HuH-7.5 (cell line): ENCODE measurements around the gene AKR1C2.
"Not testable (repeated sequence)": the region's sequence is repeated elsewhere in the genome, so short reads cannot be mapped to it uniquely, and the experiment has no call there.

Experiments used
- DNase-seq: peaks from one replicate; pipeline ENCODE4 v3.0.0; 2011; ENCODE audit warnings: low spot score

Gene AKR1C2

DNA sequence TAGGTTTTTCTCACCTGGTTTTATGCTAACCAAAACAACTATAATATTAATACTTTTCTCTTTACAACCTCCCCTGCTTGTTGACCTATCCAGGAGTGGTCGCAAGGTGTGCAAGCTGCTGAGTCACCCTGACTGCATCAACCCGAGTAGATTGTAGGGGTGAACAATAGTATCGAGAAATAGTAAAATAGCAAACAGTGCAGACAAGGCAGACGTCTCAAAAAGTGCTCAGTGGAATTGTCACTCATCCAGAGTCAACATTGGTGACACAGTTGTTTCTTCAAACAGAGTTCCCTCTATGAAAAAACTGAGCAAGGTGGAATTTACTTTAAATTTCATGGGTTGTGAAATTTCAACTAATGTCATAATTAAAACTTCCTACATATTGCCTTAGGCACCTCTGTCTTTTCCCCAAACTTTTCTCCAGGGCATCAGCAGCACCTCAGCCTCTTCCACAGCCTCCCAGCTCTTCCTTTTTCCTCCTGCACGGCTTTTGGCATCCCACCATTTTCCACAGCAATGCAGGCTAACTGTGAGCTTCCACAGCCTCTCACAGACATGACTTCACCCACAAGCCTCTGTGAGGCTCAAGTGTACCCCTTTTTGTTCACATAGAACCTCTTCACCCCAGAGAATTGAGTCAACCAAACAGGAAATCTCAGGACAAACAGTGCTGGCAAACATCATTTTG, 46.6 kb downstream of the AKR1C2 start:
- DNase-seq, result not testable (repeated sequence)

DNA sequence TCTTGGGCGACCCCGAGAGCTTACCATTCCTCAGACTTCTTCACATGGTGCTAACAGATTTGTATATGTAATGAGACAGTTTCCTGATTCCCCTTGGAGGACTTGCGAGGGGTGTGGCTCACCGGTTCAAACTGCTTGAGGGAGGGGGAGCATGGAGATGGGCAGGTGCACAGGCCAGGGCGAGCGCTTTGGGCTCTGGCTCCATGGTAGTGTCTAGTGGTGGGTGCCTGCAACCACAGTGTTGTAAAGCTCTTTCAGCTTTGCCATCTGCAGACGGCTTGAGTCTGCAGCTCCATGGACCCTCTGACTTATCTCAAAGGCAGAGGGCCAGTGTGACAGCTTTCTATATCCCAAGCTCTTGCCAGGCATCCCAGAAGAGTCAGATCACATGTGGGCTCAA, 47.6 kb downstream of the AKR1C2 start:
- DNase-seq, result not testable (repeated sequence)

DNA sequence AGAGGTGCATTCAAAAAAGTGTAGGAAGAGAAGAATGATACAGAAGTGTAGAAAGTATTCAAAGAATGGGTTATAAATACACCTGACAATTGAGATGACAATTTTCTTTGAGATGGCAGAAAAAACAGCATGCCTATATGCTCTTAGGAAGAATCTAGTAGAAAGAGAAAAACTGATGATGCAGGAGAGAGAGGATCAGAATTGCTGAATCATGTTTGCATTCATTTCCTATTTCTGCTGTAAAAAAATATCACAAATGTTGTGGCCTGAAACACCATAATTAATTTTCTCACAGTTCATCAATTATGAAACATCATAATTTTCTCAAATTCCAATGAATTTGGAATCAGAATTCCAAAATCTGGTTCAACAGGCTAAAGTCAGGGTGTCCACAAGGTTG, 50.3 kb downstream of the AKR1C2 start:
- no peak for DNase-seq

DNA sequence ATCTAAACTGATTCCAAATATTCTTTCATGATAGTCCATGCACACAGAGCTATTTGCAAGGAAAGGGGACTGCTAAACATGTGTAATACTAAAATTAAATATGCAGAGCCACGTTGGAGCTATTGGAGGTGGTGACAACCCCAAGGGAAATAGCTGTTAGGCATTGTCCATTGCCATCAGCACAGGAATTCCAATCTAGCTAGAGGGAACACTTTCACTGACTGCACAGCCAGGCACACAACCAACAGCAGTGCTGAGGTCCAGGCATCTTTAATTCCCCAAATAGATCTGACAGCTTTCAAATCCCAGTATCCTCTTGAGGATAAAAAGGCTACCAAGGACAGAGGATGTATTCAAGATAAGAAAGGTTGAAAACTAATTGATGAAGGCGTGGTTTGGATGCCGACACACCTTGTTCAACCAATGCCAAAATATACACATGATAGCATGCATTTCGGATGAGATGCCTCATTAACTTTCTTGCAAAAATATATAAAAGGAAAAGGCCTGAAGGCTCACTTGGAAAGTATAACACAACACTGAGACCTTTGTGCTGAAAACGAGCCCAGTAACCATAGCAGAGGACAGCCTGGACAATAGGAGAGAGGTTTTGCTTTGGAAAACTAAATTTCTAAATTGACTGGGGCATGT, 52.0 kb downstream of the AKR1C2 start:
- not testable (repeated sequence) for DNase-seq

DNA sequence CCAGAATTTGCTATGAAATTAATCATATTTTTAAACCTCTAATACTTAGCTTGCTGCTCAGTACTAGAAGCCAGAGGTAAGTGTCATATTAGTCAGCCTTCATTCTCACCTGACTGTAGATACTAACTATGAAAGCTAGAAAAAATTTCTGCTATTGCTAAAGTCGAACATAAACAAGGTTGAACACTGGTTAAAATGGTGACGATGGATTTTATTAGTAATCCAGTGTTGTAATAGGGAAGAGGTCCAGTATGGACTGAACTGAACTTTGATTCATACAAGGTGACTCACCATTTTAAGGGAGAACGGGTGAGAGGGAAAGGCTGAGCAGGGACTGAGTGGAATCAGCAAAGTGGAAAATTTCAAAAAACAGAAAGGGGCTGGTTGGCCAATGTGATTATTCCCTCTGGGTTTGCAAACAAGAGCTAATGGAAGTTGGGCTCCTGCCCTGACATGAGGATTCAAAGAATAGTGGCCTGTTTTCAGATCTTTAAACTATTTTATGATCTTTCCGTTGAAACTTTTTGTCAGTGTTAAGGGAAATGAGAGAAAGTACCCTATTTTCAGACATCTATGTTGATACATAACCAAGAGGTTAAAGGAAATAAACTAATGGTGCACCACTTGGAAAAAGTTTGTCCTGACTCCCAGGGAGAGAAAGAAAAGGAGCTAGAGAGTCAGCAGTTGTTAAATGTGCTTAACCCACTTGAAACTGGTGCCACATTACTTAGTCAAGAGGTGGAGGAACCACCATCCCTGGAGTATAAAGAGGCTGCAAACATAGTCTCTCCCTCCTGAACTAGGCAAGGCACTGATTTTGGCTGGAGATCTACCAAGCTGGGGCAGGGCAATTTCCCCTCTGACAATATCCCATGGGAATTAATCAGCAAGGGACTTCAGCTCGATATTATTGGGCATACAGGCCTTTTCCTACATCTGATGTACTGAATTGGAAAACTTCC, 55.7 kb downstream of the AKR1C2 start:
- peak; percentile 18 for DNase-seq

DNA sequence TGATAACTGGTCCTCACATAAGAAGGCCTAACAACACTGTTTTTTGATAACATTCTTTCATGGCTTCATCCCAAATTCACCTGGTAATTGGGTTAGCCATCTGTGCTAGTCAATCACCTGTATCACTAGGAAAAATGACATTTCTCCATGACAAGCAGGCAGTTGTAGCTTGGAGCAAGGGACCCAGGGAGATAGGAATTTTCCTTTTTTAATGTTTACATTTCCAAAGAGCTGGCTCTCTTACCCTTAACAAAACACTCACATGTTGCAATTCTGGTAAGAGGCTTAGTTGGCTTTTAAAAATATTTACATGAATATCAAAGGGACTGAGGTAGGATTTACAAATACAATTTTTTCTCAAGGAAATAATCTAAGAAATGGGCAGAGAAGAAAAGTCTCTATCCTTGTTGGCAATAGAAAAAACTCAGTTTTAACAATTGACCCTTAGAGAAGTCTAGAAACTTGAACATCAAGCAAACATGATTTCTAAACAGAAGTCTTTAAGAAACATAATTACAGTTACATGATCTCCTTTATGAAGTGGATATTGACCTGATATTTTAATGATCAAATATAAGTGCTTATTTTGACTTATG, 56.5 kb downstream of the AKR1C2 start:
- DNase-seq, result no peak

DNA sequence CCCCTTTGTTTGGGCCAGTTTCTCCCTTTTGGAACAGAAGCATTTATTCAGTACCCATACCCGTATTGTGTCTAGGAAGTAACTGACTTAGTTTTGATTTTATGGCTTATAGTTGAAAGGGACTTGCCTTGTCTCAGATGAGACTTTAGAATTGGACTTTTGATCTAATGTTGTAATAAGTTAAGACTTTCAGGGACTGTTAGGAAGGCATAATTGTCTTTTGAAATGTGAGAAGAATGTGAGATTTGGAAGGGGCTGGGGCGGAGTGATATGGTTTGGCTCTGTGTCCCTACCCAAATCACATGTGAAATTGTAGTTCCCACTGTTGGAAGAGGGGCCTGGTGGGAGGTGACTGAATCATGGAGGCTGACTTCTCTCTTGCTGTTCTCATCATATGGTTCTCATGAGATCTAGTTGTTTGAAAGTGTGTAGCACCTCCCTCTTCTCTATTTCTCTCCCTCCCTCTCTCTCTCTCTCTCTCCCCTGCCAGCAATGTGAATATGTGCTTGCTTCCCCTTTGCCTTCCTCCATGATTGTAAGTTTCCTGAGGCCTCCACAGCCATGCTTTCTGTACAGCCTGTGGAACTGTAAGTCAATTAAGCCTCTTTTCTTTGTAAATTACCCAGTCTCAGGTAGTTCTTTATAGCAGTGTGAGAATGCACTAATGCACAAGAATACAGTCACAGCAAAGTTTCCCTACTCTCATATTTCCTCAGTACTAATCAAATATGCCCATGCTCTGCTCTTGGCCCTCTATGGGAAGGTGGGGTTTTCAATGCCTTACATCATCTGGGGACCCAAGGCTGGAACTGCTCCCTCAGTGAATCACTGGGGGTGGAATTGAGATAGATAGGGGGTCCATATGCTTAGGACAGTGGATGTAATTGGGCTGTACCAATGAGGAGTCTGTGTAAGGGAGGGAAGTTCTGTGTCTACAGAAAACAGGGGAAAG, 57.6 kb downstream of the AKR1C2 start:
- no peak for DNase-seq

DNA sequence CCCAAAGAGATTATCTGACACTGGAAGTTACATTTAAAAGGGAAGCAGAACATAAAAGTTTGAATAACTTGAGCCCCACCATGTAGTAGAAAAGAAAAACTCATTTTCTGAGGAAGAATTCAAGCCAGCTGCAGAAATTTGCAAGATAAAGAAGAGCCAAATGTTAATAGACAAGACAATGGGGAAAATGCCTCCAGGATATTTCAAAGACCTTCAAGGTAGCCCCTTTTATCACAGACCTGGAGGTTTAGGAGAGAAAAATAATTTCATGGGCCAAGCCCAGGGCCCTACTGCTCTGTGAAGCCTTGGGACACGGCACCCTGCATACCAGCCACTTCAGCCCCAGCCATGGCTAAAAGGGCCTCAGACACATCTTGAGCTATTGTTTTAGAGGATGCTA, 58.8 kb downstream of the AKR1C2 start:
- DNase-seq, result no peak

DNA sequence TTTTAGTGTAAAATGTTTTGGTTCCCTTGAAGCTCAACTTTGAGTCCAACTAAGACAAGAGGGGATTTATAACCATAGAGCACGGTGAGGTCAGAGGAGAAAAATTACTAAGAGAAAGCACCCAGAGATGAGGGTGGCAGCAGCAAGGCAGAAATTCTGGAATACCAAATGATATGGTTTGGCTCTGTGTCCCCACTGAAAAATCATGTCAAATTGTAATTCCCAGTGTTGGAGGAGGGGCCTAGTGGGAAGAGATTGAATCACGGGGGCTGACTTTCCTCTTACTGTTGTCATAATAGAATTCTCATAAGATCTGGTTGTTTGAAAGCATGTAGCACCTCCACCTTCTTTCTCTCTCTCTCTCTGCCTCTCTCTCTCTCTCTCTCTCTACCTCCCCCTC, 59.8 kb downstream of the AKR1C2 start:
- DNase-seq, result no peak

DNA sequence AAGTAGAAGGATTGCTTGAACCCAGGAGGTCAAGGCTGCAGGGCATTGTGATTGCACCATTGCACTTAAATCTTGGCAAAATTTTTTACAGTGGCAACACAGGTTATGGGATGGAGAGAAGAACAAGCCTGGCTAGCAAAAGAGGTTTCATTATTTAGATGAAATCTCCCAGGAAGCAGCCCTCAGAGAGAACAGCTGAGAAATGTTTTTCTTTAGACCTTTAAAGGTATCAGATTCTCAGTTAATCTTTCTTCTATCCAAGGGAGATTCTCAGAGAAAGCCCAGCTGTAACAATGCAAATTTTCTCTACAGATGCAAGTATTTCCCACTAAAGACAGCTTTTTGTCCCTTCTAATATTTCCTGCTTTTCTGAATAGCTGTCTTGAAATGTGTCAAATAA, 60.2 kb downstream of the AKR1C2 start:
- not testable (repeated sequence) for DNase-seq

DNA sequence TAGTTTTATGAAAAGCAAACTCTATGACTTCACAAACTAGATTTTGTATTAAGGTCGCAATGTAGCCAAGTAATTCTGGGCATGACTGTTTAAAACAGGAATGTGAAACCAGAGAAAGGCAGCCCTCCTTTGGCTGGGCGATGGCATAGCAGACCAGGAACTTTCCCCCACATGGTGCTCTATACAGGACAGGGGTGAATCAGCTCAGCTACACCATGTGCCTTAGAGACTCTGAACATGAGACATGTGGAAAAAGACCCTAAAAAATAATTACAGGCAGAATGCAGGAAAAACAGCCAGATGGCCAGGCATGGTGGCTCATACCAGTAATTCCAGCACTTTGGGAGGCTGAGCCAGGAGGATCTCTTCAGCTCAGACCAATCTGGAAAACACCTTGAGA, 60.7 kb downstream of the AKR1C2 start:
- DNase-seq, result not testable (repeated sequence)

DNA sequence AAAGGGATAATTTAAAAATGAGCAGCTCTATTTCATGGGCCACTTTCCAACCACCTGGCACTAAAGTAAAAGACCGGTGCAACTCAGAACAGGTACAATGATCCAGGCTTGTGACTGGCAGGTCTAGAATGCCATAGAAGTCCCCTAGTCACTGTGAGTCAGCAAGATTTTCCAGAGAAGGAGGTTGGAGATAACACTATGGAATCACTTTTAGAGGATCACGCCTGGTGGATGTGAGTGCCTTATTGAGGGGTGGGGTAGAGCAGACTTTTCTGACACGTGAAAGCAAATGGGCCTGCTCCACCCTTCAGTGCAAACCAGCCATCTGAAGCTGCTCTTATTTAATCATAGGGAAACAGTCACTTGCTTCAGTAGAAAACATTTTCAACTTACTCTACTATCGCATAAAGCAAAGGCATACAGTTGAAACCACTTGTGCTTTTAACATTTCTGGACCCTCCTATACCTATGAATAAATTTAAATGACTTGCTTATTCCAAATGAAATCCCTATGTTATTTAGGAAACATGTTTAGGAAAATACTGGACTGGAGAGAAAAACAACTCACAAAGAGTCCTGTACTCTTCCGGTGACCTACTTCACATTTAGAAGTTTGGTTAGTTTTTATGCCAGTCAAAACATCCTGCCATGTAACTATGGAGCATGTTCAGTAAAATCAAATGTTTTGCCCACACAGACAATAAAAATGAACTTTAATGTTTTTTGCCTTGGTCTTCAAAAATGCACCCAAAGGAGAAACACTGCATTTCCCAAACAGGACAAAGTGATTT, 61.9 kb downstream of the AKR1C2 start:
- no peak for DNase-seq

DNA sequence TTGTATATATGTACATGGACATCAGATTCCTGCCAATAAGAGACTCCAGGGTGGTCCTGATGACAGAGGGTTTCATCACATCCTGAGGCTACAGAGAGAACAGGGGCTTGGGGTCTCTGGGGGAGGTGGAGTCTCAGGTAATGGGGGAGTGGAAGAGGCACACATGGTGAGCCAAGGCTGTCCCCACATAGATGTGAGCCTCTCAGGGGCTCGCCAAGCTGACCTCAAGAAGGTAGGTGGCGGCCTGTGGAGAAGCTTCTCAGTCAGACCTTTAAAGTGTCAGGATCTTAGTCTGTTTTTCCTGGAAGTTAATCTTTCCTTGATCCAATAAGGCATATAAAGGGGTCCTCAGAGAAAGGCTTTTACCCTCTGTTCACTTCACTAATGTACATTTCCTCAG, 62.7 kb downstream of the AKR1C2 start:
- DNase-seq, result not testable (repeated sequence)

DNA sequence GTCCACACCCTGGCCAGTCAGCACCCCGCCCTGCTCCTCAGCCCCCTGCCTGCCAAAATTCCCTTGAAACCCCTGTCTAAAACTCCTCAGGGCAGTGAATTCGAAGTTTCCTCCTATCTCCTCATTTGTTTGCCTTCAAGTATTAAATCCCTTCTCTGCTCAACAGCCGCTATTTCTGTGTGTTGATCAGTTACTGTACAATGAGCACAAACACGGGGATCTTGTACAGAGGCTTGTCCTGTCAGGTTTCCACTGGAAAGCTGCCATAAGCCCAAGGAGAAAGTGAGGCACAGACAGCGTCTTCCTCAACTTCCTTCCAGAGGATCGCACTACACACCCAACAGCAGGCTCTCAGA, 63.6 kb downstream of the AKR1C2 start:
- DNase-seq, result not testable (repeated sequence)

DNA sequence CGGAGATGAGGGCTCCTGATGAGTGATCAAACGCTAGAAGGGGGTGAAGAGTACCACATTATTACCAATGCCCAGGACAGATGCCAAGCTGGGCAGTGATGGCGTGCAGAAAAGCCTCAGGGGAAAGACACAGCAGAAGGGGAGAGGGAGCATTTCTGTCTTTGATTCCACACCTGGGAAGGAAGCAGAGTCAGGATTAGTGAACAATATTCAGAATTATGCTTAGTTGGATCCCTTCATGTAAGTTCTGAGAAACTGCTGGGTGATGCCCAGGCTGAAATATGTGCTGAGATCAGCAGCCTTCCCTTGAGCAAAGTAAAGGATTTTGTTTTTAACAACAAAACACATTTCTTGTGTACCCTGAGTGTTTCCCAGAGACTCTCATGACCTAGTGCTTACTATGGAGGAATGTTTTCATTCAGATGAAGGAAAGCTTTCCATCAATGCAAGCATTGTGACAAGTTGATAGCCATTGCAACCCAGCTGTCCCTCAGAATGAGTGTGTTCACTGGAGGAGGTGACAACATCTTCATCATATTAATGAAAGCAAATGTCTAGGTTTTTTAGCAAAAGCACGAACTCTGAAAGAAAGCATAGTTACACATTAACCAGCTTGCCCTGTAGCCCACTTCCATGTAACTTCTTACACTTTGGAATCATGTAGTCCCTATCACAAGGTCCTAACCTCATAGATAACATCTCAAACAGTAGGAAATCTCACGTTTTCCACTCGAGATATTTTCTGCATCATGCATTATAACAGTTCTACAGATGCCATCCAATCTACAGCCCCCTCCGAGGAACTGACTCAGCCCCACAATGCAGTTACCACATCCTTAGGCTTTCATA, 64.2 kb downstream of the AKR1C2 start:
- DNase-seq, result peak; percentile 20
